HL-60 (cell line): ENCODE results near the gene TGFB3.
"Not testable (repeated sequence)": the region's sequence is repeated elsewhere in the genome, so short reads cannot be mapped to it uniquely, and the experiment has no call there.

Source experiments
- DNase-seq, 2 experiments: peaks; one replicate each; pipeline ENCODE4 v3.0.0-alpha.2; 2010 to 2020; ENCODE audit warnings: low read depth in 1 of 2, low spot score in 1 of 2
- H3K27ac ChIP-seq: fragments of 250-450 bp; sonication (Bioruptor Pico); replicated peaks from 2 replicates; pipeline ENCODE4 v1.5.1; 2020; ENCODE audit warnings: mild to moderate bottlenecking, moderate library complexity
- H3K27me3 ChIP-seq: fragments of 250-450 bp; sonication (Bioruptor Pico); 2 replicates; pipeline ENCODE4 v1.5.1; 2021; ENCODE audit warnings: mild to moderate bottlenecking, moderate library complexity; ENCODE audit not compliant: insufficient read depth, poor library complexity, severe bottlenecking
- H3K4me3 ChIP-seq: replicated peaks from 2 replicates; pipeline ENCODE4 v1.5.1; 2011; ENCODE audit warnings: mild to moderate bottlenecking, control low read depth, low read length; ENCODE audit not compliant: insufficient read depth
- CTCF ChIP-seq: IDR thresholded peaks from one replicate; pipeline ENCODE4 v1.5.1; 2011; ENCODE audit warnings: low read length, control low read depth, inconsistent platforms; ENCODE audit not compliant: insufficient read depth
- GABPA ChIP-seq: IDR thresholded peaks from 2 replicates; pipeline ENCODE4 v1.6.1; 2012; ENCODE audit warnings: low read depth
- POLR2AphosphoS5 ChIP-seq: IDR thresholded peaks from 2 replicates; pipeline ENCODE4 v1.6.1; 2012; ENCODE audit warnings: low read depth
- REST ChIP-seq: IDR thresholded peaks from 2 replicates; pipeline ENCODE4 v1.6.1; 2012; ENCODE audit warnings: low read depth; ENCODE audit not compliant: insufficient replicate concordance
- SPI1 ChIP-seq: IDR thresholded peaks from 2 replicates; pipeline ENCODE4 v1.6.1; 2012; ENCODE audit warnings: low read depth, mild to moderate bottlenecking, borderline replicate concordance

Gene TGFB3

GRCh38 chr14:76015191-76015590 is 33.4 kb upstream of the TGFB3 start:
- H3K27ac ChIP-seq = no peak overlapping the region

GRCh38 chr14:76012354-76012753 is 30.6 kb upstream of the TGFB3 start:
- Histone ChIP-seq H3K4me3 (no peak overlapping the region), H3K27ac (no peak overlapping the region), H3K27me3 (no peaks in the 10 kb centered on the region)
- DNase-seq = no peak
- TF ChIP-seq REST = no peak
- TF ChIP-seq CTCF = no peak
- no peak for TF ChIP-seq GABPA
- no peak for TF ChIP-seq SPI1
- TF ChIP-seq POLR2AphosphoS5 = no peak

More at GRCh38 chr14:76015191-76015590, 33.4 kb upstream of the TGFB3 start:
- no peak for DNase-seq
- H3K4me3 ChIP-seq = no peak overlapping the region
- TF ChIP-seq POLR2AphosphoS5 = no peak
- TF ChIP-seq SPI1 = no peak
- no peak for TF ChIP-seq CTCF
- TF ChIP-seq REST = no peak
- TF ChIP-seq GABPA = no peak
- H3K27me3 ChIP-seq = no peaks in the 10 kb centered on the region

- no peak for DNase-seq
- no peaks in the 10 kb centered on the region for H3K27me3 ChIP-seq
- no peak overlapping the region for H3K27ac ChIP-seq
- H3K4me3 ChIP-seq = no peak overlapping the region
- no peak for TF ChIP-seq REST
- TF ChIP-seq SPI1 = no peak
- TF ChIP-seq GABPA = no peak
- no peak for TF ChIP-seq CTCF
- TF ChIP-seq POLR2AphosphoS5 = no peak
These were observed 30.1 kb upstream of the TGFB3 start for GRCh38 chr14:76011930-76012329.

- not testable (repeated sequence) for DNase-seq, H3K27me3 ChIP-seq, H3K27ac ChIP-seq, H3K4me3 ChIP-seq
These were observed 27.8 kb upstream of the TGFB3 start for GRCh38 chr14:76009627-76010026.
